DOHH2 (cell line): ENCODE results near the gene LRRN2.

Source experiments
- H3F3A ChIP-seq: fragments of 200-600 bp; sonication (generic), shearing (Covaris generic); 2 replicates; pipeline ENCODE4 v1.6.0; 2016; ENCODE audit warnings: antibody characterized with exemption, mild to moderate bottlenecking; ENCODE audit not compliant: control insufficient read depth, insufficient read depth
- H3K27ac ChIP-seq: fragments of 200-600 bp; sonication (generic); 2 replicates; pipeline ENCODE4 v1.5.1; 2014; ENCODE audit warnings: low read depth, mild to moderate bottlenecking, low read length, moderate library complexity
- H3K27me3 ChIP-seq: fragments of 200-600 bp; sonication (generic); 2 replicates; pipeline ENCODE4 v1.6.1; 2014; ENCODE audit warnings: mild to moderate bottlenecking, low read length, mixed read lengths; ENCODE audit not compliant: control insufficient read depth
- H3K36me3 ChIP-seq: fragments of 200-600 bp; sonication (generic); 2 replicates; pipeline ENCODE4 v1.6.1; 2014; ENCODE audit warnings: mild to moderate bottlenecking, low read length, moderate library complexity, mixed read lengths; ENCODE audit not compliant: control insufficient read depth
- H3K4me1 ChIP-seq: fragments of 200-600 bp; sonication (generic); 2 replicates; pipeline ENCODE4 v1.6.1; 2014; ENCODE audit warnings: mild to moderate bottlenecking, low read length, mixed read lengths; ENCODE audit not compliant: control insufficient read depth
- H3K4me2 ChIP-seq: fragments of 200-600 bp; sonication (generic); 2 replicates; pipeline ENCODE4 v1.6.0; 2014; ENCODE audit warnings: mild to moderate bottlenecking, low read length, moderate library complexity
- H3K4me3 ChIP-seq: fragments of 200-600 bp; sonication (generic); 2 replicates; pipeline ENCODE4 v1.5.1; 2014; ENCODE audit warnings: mild to moderate bottlenecking, low read length, mixed read lengths
- H3K79me2 ChIP-seq: fragments of 200-600 bp; sonication (generic); 2 replicates; pipeline ENCODE4 v1.6.1; 2014; ENCODE audit warnings: mild to moderate bottlenecking, low read length, mixed read lengths; ENCODE audit not compliant: control insufficient read depth
- H3K9me2 ChIP-seq: fragments of 200-600 bp; sonication (generic); replicated peaks from 2 replicates; pipeline ENCODE4 v1.6.1; 2014; ENCODE audit warnings: mild to moderate bottlenecking, low read length, mixed read lengths; ENCODE audit not compliant: control insufficient read depth
- H3K9me3 ChIP-seq: fragments of 200-600 bp; sonication (generic); 2 replicates; pipeline ENCODE4 v1.6.1; 2014; ENCODE audit warnings: antibody characterized with exemption, low read length, mixed read lengths; ENCODE audit not compliant: control insufficient read depth, insufficient read depth
- H4K20me1 ChIP-seq: fragments of 200-600 bp; sonication (generic); 2 replicates; pipeline ENCODE4 v1.6.0; 2014; ENCODE audit warnings: low read depth, mild to moderate bottlenecking, antibody characterized with exemption, low read length, moderate library complexity; ENCODE audit not compliant: control insufficient read depth, insufficient read depth
- CTCF ChIP-seq: fragments of 200-600 bp; sonication (generic); IDR thresholded peaks from one replicate; pipeline ENCODE4 v1.5.1; 2014; ENCODE audit warnings: antibody characterized with exemption, mild to moderate bottlenecking, low read depth, low read length; ENCODE audit not compliant: poor library complexity, severe bottlenecking
- EZH2phosphoT487 ChIP-seq: fragments of 200-600 bp; sonication (generic); IDR thresholded peaks from 2 replicates; pipeline ENCODE4 v1.6.1; 2017; ENCODE audit warnings: borderline replicate concordance, mild to moderate bottlenecking, antibody characterized with exemption, low read length, moderate library complexity, mixed read lengths

Gene LRRN2

GRCh38 chr1:204716660-204717059, 31.1 kb upstream of the LRRN2 start:
- H4K20me1 ChIP-seq = no peaks in the 10 kb centered on the region; the same call in 1 of the 2 replicates
- no peak overlapping the region for H3K4me2 ChIP-seq
- H3K27me3 ChIP-seq = no peaks in the 10 kb centered on the region
- H3K79me2 ChIP-seq = peaks cover 35% of the 10 kb centered on the region
- no peak overlapping the region for H3K4me3 ChIP-seq
- H3K4me1 ChIP-seq = peaks cover 52% of the 10 kb centered on the region
- H3K27ac ChIP-seq = no peak overlapping the region
- peaks cover 23% of the 10 kb centered on the region for H3K36me3 ChIP-seq
- TF ChIP-seq CTCF (no peak), EZH2phosphoT487 (no peak)
- no peaks in the 10 kb centered on the region for H3F3A ChIP-seq
- H3K9me2 ChIP-seq = no peaks in the 10 kb centered on the region
- H3K9me3 ChIP-seq = no peaks in the 10 kb centered on the region

- peaks cover 33% of the 10 kb centered on the region for H3K36me3 ChIP-seq
- peak overlapping the region; percentile 82 for H3K27ac ChIP-seq
- no peaks in the 10 kb centered on the region; the same call in 1 of the 2 replicates for H4K20me1 ChIP-seq
- TF ChIP-seq CTCF (peak; percentile 49), EZH2phosphoT487 (no peak)
- H3K4me3 ChIP-seq = peak overlapping the region; percentile 88
- no peaks in the 10 kb centered on the region for H3F3A ChIP-seq
- H3K79me2 ChIP-seq = peaks cover 51% of the 10 kb centered on the region
- H3K27me3 ChIP-seq = no peaks in the 10 kb centered on the region
- H3K4me1 ChIP-seq = peaks cover 68% of the 10 kb centered on the region
- H3K9me2 ChIP-seq = no peaks in the 10 kb centered on the region
- H3K9me3 ChIP-seq = no peaks in the 10 kb centered on the region
- H3K4me2 ChIP-seq = peak overlapping the region; percentile 81
Observed at GRCh38 chr1:204714861-204715511, 29.4 kb upstream of the LRRN2 start.

- Histone ChIP-seq H3K27me3 (no peaks in the 10 kb centered on the region), H3K79me2 (peaks cover 53% of the 10 kb centered on the region), H3K9me3 (no peaks in the 10 kb centered on the region), H3K9me2 (no peaks in the 10 kb centered on the region), H3K27ac (peak overlapping the region; percentile 82), H3K4me2 (peak overlapping the region; percentile 81), H3K36me3 (peaks cover 33% of the 10 kb centered on the region), H4K20me1 (no peaks in the 10 kb centered on the region; the same call in 1 of the 2 replicates), H3F3A (no peaks in the 10 kb centered on the region), H3K4me1 (peaks cover 70% of the 10 kb centered on the region), H3K4me3 (peak overlapping the region; percentile 88)
- no peak for TF ChIP-seq CTCF
- no peak for TF ChIP-seq EZH2phosphoT487
Observed at GRCh38 chr1:204714194-204714860, 28.8 kb upstream of the LRRN2 start.
